Endothelial cell of umbilical vein (primary cell): ENCODE results near the gene CTDSPL. TPM values are rescaled to one million over a fixed set of nuclear protein-coding genes. Genes with fewer than 3 reads are reported as not detected.

Experiments
- BruUV-seq: library from RNA; stranded (reverse); fragments of 400-500 nt; replicated peaks from 2 replicates; lab custom pipeline; 2021; lab: Mats Ljungman, UMichigan
- CTCF ChIA-PET: fragments of 300-600, 350-600 bp; sonication (Branson Sonifier 250); formaldehyde crosslinking; loops from one replicate; lab custom pipeline; 2021; ENCODE audit warnings: antibody characterized with exemption, inconsistent platforms; lab: Charles Lee
- POLR2A ChIA-PET: fragments of 300-600, 350-600 bp; sonication (Branson Sonifier 250); formaldehyde crosslinking; loops from one replicate; lab custom pipeline; 2021; ENCODE audit warnings: antibody characterized with exemption, inconsistent platforms; lab: Charles Lee
- DNase-seq: peaks from one replicate; pipeline ENCODE4 v3.0.0-alpha.2; 2011; ENCODE audit warnings: low read depth, low spot score
- FAIRE-seq: peaks from 2 replicates; lab custom pipeline; 2011; peaks lifted over from hg19 to GRCh38; lab: Jason Lieb, UNC
- H2AFZ ChIP-seq: 2 replicates; pipeline ENCODE4 v1.6.0; 2012; ENCODE audit warnings: low read depth, low read length, control low read depth, inconsistent platforms
- H3K27ac ChIP-seq: 2 replicates; pipeline ENCODE4 v1.5.1; 2011; ENCODE audit warnings: low read depth, mild to moderate bottlenecking, control low read depth, low read length, moderate library complexity; ENCODE audit not compliant: insufficient read depth
- H3K27me3 ChIP-seq, 2 experiments: 2 replicates each; pipeline versions ENCODE4 v1.6.0 to v1.6.1; 2011; ENCODE audit warnings: low read length in 2 of 2, mixed read lengths in 1 of 2; ENCODE audit not compliant: control insufficient read depth in 2 of 2, insufficient read depth in 2 of 2
- H3K36me3 ChIP-seq, 2 experiments: 2 replicates in 1 of 2; 3 replicates in 1 of 2; pipeline ENCODE4 v1.5.1; 2011; ENCODE audit warnings: low read length in 2 of 2, mild to moderate bottlenecking in 1 of 2, moderate library complexity in 1 of 2; ENCODE audit not compliant: control insufficient read depth in 2 of 2, insufficient read depth in 2 of 2; ENCODE audit errors: extremely low read depth in 1 of 2
- H3K4me1 ChIP-seq: 3 replicates; pipeline ENCODE4 v1.5.1; 2011; ENCODE audit warnings: mild to moderate bottlenecking, low read length; ENCODE audit not compliant: control insufficient read depth, insufficient read depth; ENCODE audit errors: extremely low read depth
- H3K4me2 ChIP-seq: 2 replicates; pipeline ENCODE4 v1.6.1; 2011; ENCODE audit warnings: low read length, control low read depth, mixed read lengths; ENCODE audit not compliant: insufficient read depth
- H3K4me3 ChIP-seq, 3 experiments: fragments of 200-600 bp in 1 of 3; sonication (generic), shearing (Covaris generic) in 1 of 3; replicated peaks in 1 of 3; 2 replicates each; pipeline ENCODE4 v1.5.1; 2011 to 2016; ENCODE audit warnings: control low read depth in 3 of 3, low read length in 3 of 3, mild to moderate bottlenecking in 2 of 3, inconsistent platforms in 1 of 3, low read depth in 1 of 3, moderate library complexity in 1 of 3; ENCODE audit not compliant: insufficient read depth in 1 of 3
- H3K79me2 ChIP-seq: 2 replicates; pipeline ENCODE4 v1.6.0; 2012; ENCODE audit warnings: low read length, inconsistent platforms; ENCODE audit not compliant: control insufficient read depth, insufficient read depth
- H3K9ac ChIP-seq: replicated peaks from 2 replicates; pipeline ENCODE3; 2011; ENCODE audit warnings: low read length, control low read depth; ENCODE audit not compliant: insufficient read depth; ENCODE audit errors: extremely low read depth
- H3K9me1 ChIP-seq: replicated peaks from 3 replicates; pipeline ENCODE4 v1.6.0; 2011; ENCODE audit warnings: mild to moderate bottlenecking, low read length; ENCODE audit not compliant: control insufficient read depth, insufficient read depth; ENCODE audit errors: extremely low read depth
- H3K9me3 ChIP-seq: replicated peaks from 2 replicates; pipeline ENCODE4 v1.5.1; 2012; ENCODE audit warnings: low read length, inconsistent platforms; ENCODE audit not compliant: control insufficient read depth, insufficient read depth
- H4K20me1 ChIP-seq: replicated peaks from 2 replicates; pipeline ENCODE3; 2011; ENCODE audit warnings: mild to moderate bottlenecking, low read length; ENCODE audit not compliant: control insufficient read depth, insufficient read depth; ENCODE audit errors: extremely low read depth
- EZH2 ChIP-seq: IDR thresholded peaks from 2 replicates; pipeline ENCODE4 v1.6.1; 2012; ENCODE audit warnings: borderline replicate concordance, low read depth, mild to moderate bottlenecking, moderate library complexity, low read length, inconsistent platforms; ENCODE audit not compliant: severe bottlenecking
- FOS ChIP-seq: IDR thresholded peaks from 2 replicates; pipeline ENCODE4 v1.6.1; 2011; ENCODE audit warnings: mild to moderate bottlenecking, low read length, moderate library complexity, borderline replicate concordance; ENCODE audit not compliant: insufficient read depth
- GATA2 ChIP-seq: IDR thresholded peaks from 2 replicates; pipeline ENCODE4 v1.7.0; 2011; ENCODE audit warnings: low read depth, mild to moderate bottlenecking, moderate library complexity, mixed read lengths, low read length; ENCODE audit not compliant: insufficient read length, insufficient read depth
- JUN ChIP-seq: IDR thresholded peaks from 2 replicates; pipeline ENCODE4 v1.6.1; 2011; ENCODE audit warnings: borderline replicate concordance, low read depth; ENCODE audit not compliant: insufficient read length, insufficient read depth
- MYC ChIP-seq: IDR thresholded peaks from one replicate; pipeline ENCODE4 v1.6.1; 2011; ENCODE audit warnings: mild to moderate bottlenecking, low read depth, low read length
- POLR2A ChIP-seq: IDR thresholded peaks from 2 replicates; pipeline ENCODE4 v1.6.1; 2012; ENCODE audit warnings: low read depth, mild to moderate bottlenecking, control low read depth, low read length
- POLR2AphosphoS5 ChIP-seq: IDR thresholded peaks from 2 replicates; pipeline ENCODE4 v1.6.1; 2012; ENCODE audit warnings: low read depth, mild to moderate bottlenecking, control low read depth, low read length, moderate library complexity; ENCODE audit not compliant: insufficient read depth
- dilution Hi-C: fragments of 300-500 bp; cut with MboI; formaldehyde crosslinking; loops from one replicate; pipeline ENCODE4 v1.15.0; 2019; ENCODE audit warnings: low sequenced_read_pairs; ENCODE audit not compliant: extremely low pct_ligation_motif_present
- intact Hi-C: fragments of 100-400 bp; cut with micrococcal nuclease; formaldehyde crosslinking; loops from one replicate; pipeline ENCODE4 v1.10.0; 2022
- polyA plus RNA-seq, 4 experiments: library from polyadenylated mRNA; depleted of rRNA in 3 of 4; stranded (reverse) in 3 of 4; unstranded in 1 of 4; fragments of >200 nt; gene quantifications; 2 replicates each; pipeline versions ENCODE4 v1.2.1 to v1.2.3, GENCODE V29; 2011 to 2012; ENCODE audit warnings: missing spikeins in 1 of 4
- total RNA-seq: library from RNA; stranded (reverse); gene quantifications from 2 replicates; pipeline ENCODE4 v1.2.3, GENCODE V29; 2021
- TF ChIP-seq, protein P1 (sequence below): IDR thresholded peaks from 2 replicates; pipeline ENCODE4 v1.6.1; 2011; ENCODE audit not compliant: insufficient read depth, insufficient read length
- TF ChIP-seq, protein P2 (sequence below), 2 donors: IDR thresholded peaks; 1 replicate in 1 of 2; 2 replicates in 1 of 2; pipeline ENCODE4 v1.5.1; 2011; ENCODE audit warnings: low read length in 2 of 2, mild to moderate bottlenecking in 2 of 2, moderate library complexity in 2 of 2, control low read depth in 1 of 2, inconsistent platforms in 1 of 2, low read depth in 1 of 2; ENCODE audit not compliant: insufficient read depth in 1 of 2; ENCODE audit errors: extremely low read depth in 1 of 2

CTDSPL gene
- total and polyA plus RNA-seq, 2 donors (not counting 3 experiments of a cell fraction or from before 2014, with no cell fraction given): 30.1 to 43.2 TPM

DNA sequence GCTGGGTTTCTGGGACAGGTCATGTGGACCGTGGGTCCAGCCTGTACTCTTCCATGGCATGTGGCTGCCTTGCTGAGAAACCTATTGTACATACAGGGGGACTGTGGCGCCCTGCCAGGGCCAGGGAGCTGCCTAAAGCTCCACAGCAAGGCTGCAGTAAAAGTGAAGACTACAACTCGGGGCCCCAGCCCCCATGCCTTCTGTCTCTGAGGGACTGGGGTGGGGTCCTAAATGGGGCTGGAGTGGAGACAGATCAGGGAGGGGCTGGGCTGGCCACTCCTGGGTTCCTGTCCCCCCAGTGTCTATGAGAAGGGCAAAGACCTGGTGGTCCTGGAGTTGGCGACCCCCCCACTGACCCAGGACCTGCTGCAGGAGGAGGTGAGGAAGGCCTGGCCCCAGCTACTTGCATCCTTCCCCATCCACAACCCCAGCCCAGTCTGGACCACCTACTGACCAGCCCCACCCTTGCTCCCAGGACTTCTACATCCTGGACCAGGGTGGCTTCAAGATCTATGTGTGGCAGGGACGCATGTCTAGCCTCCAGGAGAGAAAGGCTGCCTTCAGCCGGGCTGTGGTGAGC, 136.2 kb downstream of the CTDSPL start:
- intact Hi-C loops: no loop called here

More for the DNA sequence above, 136.2 kb downstream of the CTDSPL start:
- no peaks in the 10 kb centered on the region for H4K20me1 ChIP-seq
- dilution Hi-C loops: no loop called here
- no peaks in the 10 kb centered on the region for H3K79me2 ChIP-seq
- no peak overlapping the region for H3K4me3 ChIP-seq
- no peak overlapping the region for H2AFZ ChIP-seq
- H3K27ac ChIP-seq: no peak overlapping the region
- ChIA-PET POLR2A (no interaction called here), CTCF (interaction anchor here (1.3 to 1.6 kb wide), 7 partner anchors 14 to 132 kb away, joined by 3 to 68 read pairs (median 7); no protein-coding TSS in a partner anchor)
- H3K9ac ChIP-seq: no peak overlapping the region
- no peaks in the 10 kb centered on the region for H3K9me1 ChIP-seq
- no TSS peak for BruUV-seq
- no peaks in the 10 kb centered on the region for H3K27me3 ChIP-seq
- TF ChIP-seq POLR2A (no peak), GATA2 (no peak), JUN (no peak), FOS (no peak), EZH2 (no peak), POLR2AphosphoS5 (no peak), MYC (no peak)
- TF ChIP-seq, protein P1, sequence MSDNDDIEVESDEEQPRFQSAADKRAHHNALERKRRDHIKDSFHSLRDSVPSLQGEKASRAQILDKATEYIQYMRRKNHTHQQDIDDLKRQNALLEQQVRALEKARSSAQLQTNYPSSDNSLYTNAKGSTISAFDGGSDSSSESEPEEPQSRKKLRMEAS: no peak
- TF ChIP-seq, protein P2, sequence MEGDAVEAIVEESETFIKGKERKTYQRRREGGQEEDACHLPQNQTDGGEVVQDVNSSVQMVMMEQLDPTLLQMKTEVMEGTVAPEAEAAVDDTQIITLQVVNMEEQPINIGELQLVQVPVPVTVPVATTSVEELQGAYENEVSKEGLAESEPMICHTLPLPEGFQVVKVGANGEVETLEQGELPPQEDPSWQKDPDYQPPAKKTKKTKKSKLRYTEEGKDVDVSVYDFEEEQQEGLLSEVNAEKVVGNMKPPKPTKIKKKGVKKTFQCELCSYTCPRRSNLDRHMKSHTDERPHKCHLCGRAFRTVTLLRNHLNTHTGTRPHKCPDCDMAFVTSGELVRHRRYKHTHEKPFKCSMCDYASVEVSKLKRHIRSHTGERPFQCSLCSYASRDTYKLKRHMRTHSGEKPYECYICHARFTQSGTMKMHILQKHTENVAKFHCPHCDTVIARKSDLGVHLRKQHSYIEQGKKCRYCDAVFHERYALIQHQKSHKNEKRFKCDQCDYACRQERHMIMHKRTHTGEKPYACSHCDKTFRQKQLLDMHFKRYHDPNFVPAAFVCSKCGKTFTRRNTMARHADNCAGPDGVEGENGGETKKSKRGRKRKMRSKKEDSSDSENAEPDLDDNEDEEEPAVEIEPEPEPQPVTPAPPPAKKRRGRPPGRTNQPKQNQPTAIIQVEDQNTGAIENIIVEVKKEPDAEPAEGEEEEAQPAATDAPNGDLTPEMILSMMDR (IDR thresholded peaks at IDR 0.05; ENCODE audit: extremely low read depth in 1 of 2, insufficient read depth in 1 of 2, low read depth in 1 of 2, low read length in 2 of 2): no peak
- H3K9me3 ChIP-seq: no peaks in the 10 kb centered on the region
- peaks cover 15% of the 10 kb centered on the region for H3K4me1 ChIP-seq
- peaks cover 0 to 6% of the 10 kb centered on the region in 2 experiments for H3K36me3 ChIP-seq
- DNase-seq (no peak), FAIRE-seq (no peak)
- no peak overlapping the region for H3K4me2 ChIP-seq
